GM19023 (cell line): ENCODE data around the gene IFIT1.
"Not testable (repeated sequence)": the region's sequence is repeated elsewhere in the genome, so short reads cannot be mapped to it uniquely, and the experiment has no call there.

ENCODE experiments used
- ATAC-seq: cut with Tn5 transposase; IDR thresholded peaks from one replicate; pipeline ENCODE4 v1.9.1; 2021; ENCODE audit warnings: mild to moderate bottlenecking, moderate library complexity; ENCODE audit not compliant: unreplicated experiment

Gene IFIT1

GRCh38 chr10:89363729-89364442, 28.5 kb upstream of the IFIT1 start:
- no peak for ATAC-seq

DNA sequence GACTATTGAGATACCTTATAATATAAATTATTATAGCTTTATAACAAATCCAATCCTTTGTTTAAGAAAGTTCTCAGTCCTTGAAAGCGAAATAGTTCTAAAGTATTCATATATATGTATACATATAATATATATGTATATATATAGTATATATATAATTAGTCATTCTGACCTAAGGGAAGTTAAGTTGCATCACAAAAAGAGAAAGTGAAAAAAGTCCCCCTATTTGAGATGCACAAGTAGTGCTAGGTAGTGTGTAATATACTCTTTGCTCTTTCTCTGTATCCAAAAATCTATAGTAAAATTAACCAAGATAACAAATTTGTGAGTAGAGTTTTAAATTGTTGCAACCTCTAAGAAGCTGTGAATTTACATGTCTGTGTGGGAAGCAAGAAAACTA, 27.9 kb upstream of the IFIT1 start:
- no peak for ATAC-seq

GRCh38 chr10:89367529-89367928, 24.9 kb upstream of the IFIT1 start:
- peak; percentile 69 for ATAC-seq

- ATAC-seq = no peak
Observed at GRCh38 chr10:89368129-89368528, 24.3 kb upstream of the IFIT1 start.

- ATAC-seq = no peak
Observed at GRCh38 chr10:89369156-89370105, 23.0 kb upstream of the IFIT1 start.

- ATAC-seq = no peak
Observed at GRCh38 chr10:89371079-89371478, 21.3 kb upstream of the IFIT1 start.

DNA sequence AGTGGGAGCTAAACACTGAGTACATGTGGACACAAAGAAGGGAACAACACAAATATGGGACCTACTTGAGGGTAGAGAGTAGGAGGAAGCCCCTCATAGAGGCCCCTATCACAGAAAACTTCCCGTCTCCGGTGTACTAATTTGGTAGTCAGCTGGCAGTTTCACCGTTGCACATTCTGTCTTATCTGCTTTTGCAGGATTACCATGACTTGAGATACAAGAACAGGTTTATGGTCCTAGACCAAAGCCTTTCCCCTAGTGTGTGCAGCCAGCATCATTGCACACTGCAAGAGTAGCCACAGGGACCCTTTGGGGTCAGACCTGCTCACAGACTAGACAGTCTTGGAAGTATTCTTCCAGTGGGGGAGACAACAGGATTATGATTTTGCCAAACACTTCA, 20.4 kb upstream of the IFIT1 start:
- ATAC-seq = no peak

- ATAC-seq = no peak
Observed at GRCh38 chr10:89373916-89374711, 18.3 kb upstream of the IFIT1 start.

GRCh38 chr10:89374713-89375141, 17.7 kb upstream of the IFIT1 start:
- ATAC-seq = no peak

- ATAC-seq = no peak
Observed at GRCh38 chr10:89377705-89378637, 14.5 kb upstream of the IFIT1 start, which contains the start of gene IFIT1B. Gene IFIT1B, plus strand, starts transcription at chr10:89378056. Its CDS starts 80 bp downstream, at chr10:89378136.

DNA sequence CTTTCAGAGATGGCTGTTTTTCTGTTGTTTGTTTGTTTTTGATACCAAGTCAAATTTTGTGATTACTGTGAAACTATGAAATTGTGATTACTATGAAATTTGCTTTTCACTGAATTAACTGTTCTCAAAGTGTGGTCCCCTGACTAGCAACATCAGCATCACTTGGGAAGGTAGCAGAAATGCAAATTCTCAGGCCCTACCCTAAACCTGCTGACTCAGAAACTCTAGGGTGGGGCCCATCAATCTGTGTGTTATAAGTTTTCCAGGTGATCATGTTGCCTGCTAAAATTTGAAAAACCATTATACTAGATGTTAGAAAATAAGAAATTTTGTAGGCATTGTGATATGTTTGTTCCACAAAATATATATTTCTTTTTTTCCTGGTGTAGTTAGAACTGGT, 13.3 kb upstream of the IFIT1 start:
- no peak for ATAC-seq

GRCh38 chr10:89382757-89383156, 9.7 kb upstream of the IFIT1 start:
- ATAC-seq = no peak

- no peak for ATAC-seq
Observed at GRCh38 chr10:89384474-89385340, 7.7 kb upstream of the IFIT1 start.

GRCh38 chr10:89388806-89389205, 3.6 kb upstream of the IFIT1 start:
- no peak for ATAC-seq

DNA sequence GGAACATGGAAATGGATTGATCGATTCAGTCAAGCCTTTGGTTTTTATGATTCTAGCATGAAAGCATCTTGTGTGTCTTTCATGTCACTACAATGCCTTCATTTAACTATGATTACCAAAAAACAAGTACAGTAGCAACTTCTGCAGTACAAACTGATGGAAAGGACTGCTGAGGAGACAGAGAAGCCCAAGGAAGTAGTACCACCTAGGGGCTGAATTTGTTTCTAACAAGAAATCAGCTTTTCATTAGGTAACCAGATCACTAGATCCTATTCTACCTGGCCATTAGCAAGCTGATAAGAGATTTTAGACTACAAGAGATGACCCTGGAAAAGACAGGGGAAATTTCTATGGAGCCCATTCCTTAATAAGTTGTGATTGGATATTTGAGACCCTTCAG, 3.2 kb upstream of the IFIT1 start:
- no peak for ATAC-seq

DNA sequence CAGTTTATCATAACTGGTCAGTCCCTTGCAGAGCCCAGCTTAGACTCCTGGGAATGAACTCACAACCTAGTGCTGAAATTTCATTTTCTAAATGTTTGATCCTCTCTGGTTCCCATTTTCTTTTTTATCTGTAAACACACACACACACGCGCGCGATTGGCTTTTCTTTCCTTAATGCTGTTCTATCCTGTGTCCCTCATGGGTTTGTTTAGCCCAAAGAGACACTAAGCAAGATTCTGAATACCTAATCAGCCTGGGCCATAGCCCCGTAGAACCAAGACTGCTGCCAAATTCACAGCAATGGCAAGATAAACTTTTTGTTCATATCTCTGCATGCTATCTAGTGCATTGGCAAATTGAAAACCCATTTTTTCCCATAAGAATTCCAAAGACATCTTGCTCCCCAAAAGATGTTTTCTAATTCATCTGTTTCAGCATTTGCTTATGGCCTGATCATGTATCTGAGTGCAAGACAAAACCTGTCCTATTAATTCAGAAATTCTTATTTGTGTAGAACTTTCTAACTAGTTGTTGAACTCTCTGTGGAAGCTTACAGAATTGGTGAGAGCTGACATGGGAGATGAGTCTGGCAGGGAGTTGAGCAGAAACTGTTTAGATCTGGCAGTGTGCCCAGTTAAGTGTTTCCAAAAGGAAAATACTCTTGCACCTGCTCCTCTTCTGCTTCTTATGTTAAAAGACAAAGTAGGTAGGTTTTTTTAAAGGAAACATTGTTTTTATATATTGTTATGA, 1.8 kb upstream of the IFIT1 start:
- ATAC-seq = no peak

GRCh38 chr10:89391226-89391576, 1.2 kb upstream of the IFIT1 start:
- not testable (repeated sequence) for ATAC-seq

GRCh38 chr10:89392974-89393373, 551 bp downstream of the IFIT1 start:
- ATAC-seq = no peak
